VCaP (cell line): ENCODE results near the gene NINL.

ENCODE experiments used
- H3K27ac ChIP-seq: fragments of 450-650 bp; 2 replicates; pipeline ENCODE4 v1.5.1; 2017
- CTCF ChIP-seq: fragments of 450-650 bp; conservative IDR thresholded peaks from 2 replicates; pipeline ENCODE4 v1.5.1; 2017; ENCODE audit warnings: mild to moderate bottlenecking, moderate library complexity

The NINL gene

GRCh38 chr20:25495189-25495824 is 90.0 kb downstream of the NINL start:
- H3K27ac ChIP-seq: no peak overlapping the region
- no peak for TF ChIP-seq CTCF

- TF ChIP-seq CTCF: no peak
- no peak overlapping the region for H3K27ac ChIP-seq
Observed at GRCh38 chr20:25494506-25495188, 90.7 kb downstream of the NINL start.

- TF ChIP-seq CTCF: no peak
- H3K27ac ChIP-seq: no peak overlapping the region
Observed at GRCh38 chr20:25493748-25494505, 91.4 kb downstream of the NINL start.

GRCh38 chr20:25493137-25493536 is 92.2 kb downstream of the NINL start:
- TF ChIP-seq CTCF: no peak
- H3K27ac ChIP-seq: no peak overlapping the region

GRCh38 chr20:25491446-25492038 is 93.8 kb downstream of the NINL start:
- TF ChIP-seq CTCF: no peak
- H3K27ac ChIP-seq: no peak overlapping the region

GRCh38 chr20:25490656-25491445 is 94.5 kb downstream of the NINL start:
- TF ChIP-seq CTCF: no peak
- H3K27ac ChIP-seq: no peak overlapping the region
